Panc1 (cell line): ENCODE results near the gene KEL. TPM values are rescaled to one million over a fixed set of nuclear protein-coding genes. Genes with fewer than 3 reads are reported as not detected.

Experiments
- ATAC-seq: fragments of 200-7000 bp; cut with Tn5 transposase; 2 replicates; pipeline ENCODE4 v1.9.1; 2020; ENCODE audit warnings: mild to moderate bottlenecking, moderate library complexity
- BruUV-seq: library from RNA; stranded (reverse); fragments of 400-500 nt; replicated peaks from 2 replicates; lab custom pipeline; 2021; lab: Mats Ljungman, UMichigan
- CTCF ChIA-PET: fragments of 300-600 bp; sonication (Branson Sonifier 250); formaldehyde crosslinking; loops from one replicate; lab custom pipeline; 2022; ENCODE audit warnings: antibody characterized with exemption; lab: Charles Lee
- POLR2A ChIA-PET: fragments of 300-600 bp; sonication (Branson Sonifier 250); formaldehyde crosslinking; loops from one replicate; lab custom pipeline; 2022; ENCODE audit warnings: antibody characterized with exemption; lab: Charles Lee
- DNase-seq: peaks from one replicate; pipeline ENCODE4 v3.0.0-alpha.2; 2010; ENCODE audit warnings: low read depth, low spot score
- H3K27ac ChIP-seq: 2 replicates; pipeline ENCODE4 v1.5.1; 2011; ENCODE audit warnings: mild to moderate bottlenecking, low read length, inconsistent platforms
- H3K27me3 ChIP-seq: fragments of 200-500 bp; sonication (Bioruptor generic); 2 replicates; pipeline ENCODE4 v1.6.0; 2014; ENCODE audit warnings: low read length, inconsistent platforms; ENCODE audit not compliant: control insufficient read depth, insufficient read depth
- H3K36me3 ChIP-seq: fragments of 200-500 bp; sonication (Bioruptor generic); 2 replicates; pipeline ENCODE4 v1.5.1; 2014; ENCODE audit warnings: inconsistent platforms, mild to moderate bottlenecking, low read length, moderate library complexity; ENCODE audit not compliant: control insufficient read depth, insufficient read depth
- H3K4me1 ChIP-seq: 2 replicates; pipeline ENCODE4 v1.5.1; 2011; ENCODE audit warnings: inconsistent platforms, mild to moderate bottlenecking, low read length, moderate library complexity; ENCODE audit not compliant: control insufficient read depth, insufficient read depth
- H3K4me3 ChIP-seq, 2 experiments: 2 replicates each; pipeline ENCODE4 v1.5.1; 2011 to 2012; ENCODE audit warnings: low read depth in 2 of 2, low read length in 2 of 2, mild to moderate bottlenecking in 2 of 2, inconsistent platforms in 1 of 2, moderate library complexity in 1 of 2
- H3K9me3 ChIP-seq: fragments of 200-500 bp; sonication (Bioruptor generic); 2 replicates; pipeline ENCODE4 v1.5.1; 2014; ENCODE audit warnings: low read depth, mild to moderate bottlenecking, inconsistent platforms, low read length, moderate library complexity; ENCODE audit not compliant: control insufficient read depth, insufficient read depth
- CTCF ChIP-seq: fragments of 450-650 bp; IDR thresholded peaks from 2 replicates; pipeline ENCODE4 v1.5.1; 2017; ENCODE audit warnings: mild to moderate bottlenecking
- POLR2AphosphoS5 ChIP-seq: IDR thresholded peaks from 2 replicates; pipeline ENCODE4 v1.6.1; 2012; ENCODE audit warnings: mild to moderate bottlenecking, low read depth, low read length, moderate library complexity
- REST ChIP-seq, 2 experiments: IDR thresholded peaks; 2 replicates each; pipeline ENCODE4 v1.6.1; 2011 to 2012; ENCODE audit warnings: low read depth in 2 of 2, control low read depth in 1 of 2, low read length in 1 of 2, mild to moderate bottlenecking in 1 of 2, moderate library complexity in 1 of 2; ENCODE audit not compliant: insufficient read depth in 1 of 2
- SIN3A ChIP-seq: IDR thresholded peaks from 2 replicates; pipeline ENCODE4 v1.6.1; 2012; ENCODE audit warnings: low read depth, mild to moderate bottlenecking, low read length, moderate library complexity, borderline replicate concordance; ENCODE audit not compliant: insufficient read depth
- TCF7L2 ChIP-seq: IDR thresholded peaks from 2 replicates; pipeline ENCODE4 v1.6.1; 2011; ENCODE audit warnings: mild to moderate bottlenecking, low read depth, low read length, inconsistent platforms
- in situ Hi-C: cut with HindIII; loops from 2 replicates; pipeline ENCODE4 v1.10.0; 2016; ENCODE audit warnings: low sequenced_read_pairs, low pct_unique_long_range_greater_than_20kb
- intact Hi-C: fragments of 100-400 bp; cut with micrococcal nuclease; formaldehyde crosslinking; loops from one replicate; pipeline ENCODE4 v1.10.0; 2022; ENCODE audit not compliant: unreplicated experiment
- total RNA-seq: library from RNA; stranded (reverse); gene quantifications from one replicate; pipeline ENCODE4 v1.2.1, GENCODE V29; 2021; ENCODE audit not compliant: unreplicated experiment

KEL gene
- total RNA-seq, 1 experiment from 2014 or later = 0.44 TPM

- DNase-seq = no peak
- no peak for ATAC-seq
- Histone ChIP-seq H3K36me3 (no peaks in the 10 kb centered on the region), H3K27ac (no peak overlapping the region), H3K4me1 (no peaks in the 10 kb centered on the region), H3K27me3 (no peaks in the 10 kb centered on the region; the same call in 1 of the 2 replicates), H3K4me3 (no peak overlapping the region), H3K9me3 (peaks cover 9% of the 10 kb centered on the region; the same call in 1 of the 2 replicates)
- POLR2A ChIA-PET = no interaction called here
- in situ Hi-C loops (no loop called here), intact Hi-C loops (no loop called here)
- no TSS peak for BruUV-seq
- TF ChIP-seq POLR2AphosphoS5 (no peak), CTCF (no peak), SIN3A (no peak), TCF7L2 (no peak), REST (IDR thresholded peaks at IDR 0.05; ENCODE audit: insufficient read depth in 1 of 2, low read depth in 2 of 2, low read length in 1 of 2) (no peak)
- CTCF ChIA-PET = no interaction called here
Observed at GRCh38 chr7:142908290-142908689, 53.9 kb downstream of the KEL start.

DNA sequence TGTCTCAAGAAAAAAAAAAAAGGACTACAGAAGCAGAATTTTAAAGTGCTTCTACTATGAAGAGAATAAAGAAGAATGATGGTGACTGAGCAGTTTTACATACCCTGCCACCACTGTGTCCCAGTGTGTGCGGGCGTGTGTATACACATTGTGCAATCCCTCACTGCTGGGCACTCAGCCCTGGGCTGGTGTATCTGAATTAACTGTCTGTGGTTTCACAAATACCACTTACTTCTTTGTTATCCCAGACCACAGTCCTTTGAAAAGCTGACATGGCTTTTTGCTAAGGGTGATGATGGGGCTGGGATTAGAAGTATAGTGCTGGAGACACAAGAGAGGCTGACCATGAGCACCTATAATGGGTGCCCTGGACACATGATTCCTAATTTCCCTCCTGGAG lies 55.5 kb downstream of the KEL start:
- TF ChIP-seq POLR2AphosphoS5 (no peak), SIN3A (no peak), REST (IDR thresholded peaks at IDR 0.05; ENCODE audit: insufficient read depth in 1 of 2, low read depth in 2 of 2, low read length in 1 of 2) (no peak), CTCF (no peak), TCF7L2 (no peak)
- DNase-seq (no peak), ATAC-seq (no peak)
- intact Hi-C loops = no loop called here
- Histone ChIP-seq H3K9me3 (peaks cover 9% of the 10 kb centered on the region; the same call in 1 of the 2 replicates), H3K4me3 (no peak overlapping the region), H3K4me1 (no peaks in the 10 kb centered on the region), H3K27ac (no peak overlapping the region), H3K27me3 (no peaks in the 10 kb centered on the region; the same call in 1 of the 2 replicates), H3K36me3 (no peaks in the 10 kb centered on the region)
- in situ Hi-C loops = no loop called here
- BruUV-seq = no TSS peak
- ChIA-PET CTCF (no interaction called here), POLR2A (no interaction called here)
